Tibial artery (tissue), 4 donors: ENCODE results near the gene PKNOX2.

ENCODE experiments used
- DNase-seq, 2 donors: peaks; one replicate each; pipeline ENCODE4 v3.0.0-alpha.2; 2019
- H3K27ac ChIP-seq, 2 donors: fragments of 200-600 bp; sonication (generic) in 1 of 2; 1 replicate in 1 of 2; 2 replicates in 1 of 2; pipeline ENCODE4 v1.5.1; 2018 to 2019; ENCODE audit warnings: mild to moderate bottlenecking in 1 of 2
- H3K27me3 ChIP-seq, 2 donors: fragments of 200-600 bp; sonication (generic) in 1 of 2; one replicate each; pipeline versions ENCODE4 v1.5.1 to v1.6.0; 2016 to 2019
- H3K36me3 ChIP-seq, 3 donors: fragments of 200-600 bp; sonication (generic) in 2 of 3; one replicate each; pipeline ENCODE4 v1.5.1; 2016 to 2019; ENCODE audit warnings: mild to moderate bottlenecking in 2 of 3
- H3K4me1 ChIP-seq, 4 donors: fragments of 200-600 bp; sonication (generic) in 2 of 4; 1 replicate in 3 of 4; 2 replicates in 1 of 4; pipeline ENCODE4 v1.5.1; 2016 to 2019
- H3K4me3 ChIP-seq, 2 donors: fragments of 200-600 bp; sonication (generic) in 1 of 2; 1 replicate in 1 of 2; 2 replicates in 1 of 2; pipeline ENCODE4 v1.5.1; 2018 to 2019; ENCODE audit warnings: mild to moderate bottlenecking in 2 of 2
- H3K9me3 ChIP-seq, 3 donors: fragments of 200-600 bp; sonication (generic) in 1 of 3; one replicate each; pipeline ENCODE4 v1.5.1; 2016 to 2019
- CTCF ChIP-seq, 2 experiments: fragments of 200-600 bp in 1 of 2; fragments of 450-650 bp in 1 of 2; IDR thresholded peaks; one replicate each; pipeline ENCODE4 v1.5.1; 2017 to 2019; ENCODE audit warnings: antibody characterized with exemption in 2 of 2, mild to moderate bottlenecking in 1 of 2, moderate library complexity in 1 of 2
- intact Hi-C: fragments of 100-400 bp; cut with DNase I; formaldehyde crosslinking; loops from one replicate; pipeline ENCODE4 v1.15.0; 2023; ENCODE audit warnings: low total_unique reads

Gene PKNOX2

GRCh38 chr11:125233116-125233515, 68.6 kb downstream of the PKNOX2 start:
- H3K4me1 ChIP-seq: no peaks in the 10 kb centered on the region
- no peaks in the 10 kb centered on the region for H3K36me3 ChIP-seq
- no peak for TF ChIP-seq CTCF (IDR thresholded peaks at IDR 0.05)
- no peaks in the 10 kb centered on the region for H3K27me3 ChIP-seq
- no peak for DNase-seq
- intact Hi-C loops: no loop called here
- H3K27ac ChIP-seq: no peak overlapping the region
- H3K4me3 ChIP-seq: no peak overlapping the region
- H3K9me3 ChIP-seq: peaks cover 0 to 4% (median 0%) of the 10 kb centered on the region in 3 donors

GRCh38 chr11:125233736-125234275, 69.3 kb downstream of the PKNOX2 start:
- no peak overlapping the region for H3K27ac ChIP-seq
- no peaks in the 10 kb centered on the region for H3K36me3 ChIP-seq
- intact Hi-C loops: no loop called here

GRCh38 chr11:125235071-125235471, 70.5 kb downstream of the PKNOX2 start:
- DNase-seq: peak in 1 of 2 donors; percentile 9
- H3K36me3 ChIP-seq: no peaks in the 10 kb centered on the region
- H3K9me3 ChIP-seq: peaks cover 0 to 4% (median 0%) of the 10 kb centered on the region in 3 donors
- TF ChIP-seq CTCF (IDR thresholded peaks at IDR 0.05): no peak
- H3K27me3 ChIP-seq: no peaks in the 10 kb centered on the region
- H3K27ac ChIP-seq: no peak overlapping the region
- H3K4me3 ChIP-seq: no peak overlapping the region
- intact Hi-C loops: no loop called here
- H3K4me1 ChIP-seq: no peaks in the 10 kb centered on the region

More at GRCh38 chr11:125233736-125234275, 69.3 kb downstream of the PKNOX2 start:
- Histone ChIP-seq H3K4me3 (no peak overlapping the region), H3K9me3 (peaks cover 0 to 4% (median 0%) of the 10 kb centered on the region in 3 donors), H3K27me3 (no peaks in the 10 kb centered on the region), H3K4me1 (no peaks in the 10 kb centered on the region)
- DNase-seq: no peak
- no peak for TF ChIP-seq CTCF (IDR thresholded peaks at IDR 0.05)

GRCh38 chr11:125236072-125236825, 71.7 kb downstream of the PKNOX2 start:
- TF ChIP-seq CTCF (IDR thresholded peaks at IDR 0.05): no peak
- Histone ChIP-seq H3K4me1 (no peaks in the 10 kb centered on the region), H3K27ac (no peak overlapping the region), H3K9me3 (peaks cover 0 to 4% (median 0%) of the 10 kb centered on the region in 3 donors), H3K27me3 (no peaks in the 10 kb centered on the region), H3K36me3 (no peaks in the 10 kb centered on the region), H3K4me3 (no peak overlapping the region)
- DNase-seq: peak in 1 of 2 donors; percentile 56
- intact Hi-C loops: no loop called here

GRCh38 chr11:125239585-125240560, 75.3 kb downstream of the PKNOX2 start:
- peak in 1 of 2 donors; percentile 34 for DNase-seq
- no peak overlapping the region for H3K4me3 ChIP-seq
- intact Hi-C loops: no loop called here

More at GRCh38 chr11:125239585-125240560, 75.3 kb downstream of the PKNOX2 start:
- H3K27me3 ChIP-seq: no peaks in the 10 kb centered on the region
- H3K9me3 ChIP-seq: peaks cover 0 to 4% (median 0%) of the 10 kb centered on the region in 3 donors
- H3K27ac ChIP-seq: no peak overlapping the region
- TF ChIP-seq CTCF (IDR thresholded peaks at IDR 0.05): no peak
- no peaks in the 10 kb centered on the region for H3K36me3 ChIP-seq
- peaks cover 0 to under 1% (median 0%) of the 10 kb centered on the region in 4 donors for H3K4me1 ChIP-seq
